Fibroblast of upper back skin (primary cell): Measurements from ENCODE around the gene CD163L1.
"Not testable (repeated sequence)": the region's sequence is repeated elsewhere in the genome, so short reads cannot be mapped to it uniquely, and the experiment has no call there.

ENCODE experiments used
- DNase-seq: peaks from one replicate; pipeline ENCODE4 v3.0.0-alpha.2; 2013

CD163L1 gene

GRCh38 chr12:7403466-7403865 lies 40.5 kb downstream of the CD163L1 start:
- DNase-seq = peak; percentile 2

GRCh38 chr12:7399089-7399488 lies 44.9 kb downstream of the CD163L1 start:
- no peak for DNase-seq

GRCh38 chr12:7396418-7396817 lies 47.5 kb downstream of the CD163L1 start:
- DNase-seq = no peak

GRCh38 chr12:7395950-7396349 lies 48.0 kb downstream of the CD163L1 start:
- no peak for DNase-seq

- DNase-seq = no peak
Observed at GRCh38 chr12:7387289-7387688, 56.7 kb downstream of the CD163L1 start.

- DNase-seq = no peak
Observed at GRCh38 chr12:7383157-7383556, 60.8 kb downstream of the CD163L1 start.

- DNase-seq = peak; percentile 81
Observed at GRCh38 chr12:7376196-7376595, 67.8 kb downstream of the CD163L1 start.

- DNase-seq = no peak
Observed at GRCh38 chr12:7375145-7375543, 68.8 kb downstream of the CD163L1 start.

GRCh38 chr12:7374423-7375144 lies 69.4 kb downstream of the CD163L1 start:
- DNase-seq = peak; percentile 43

GRCh38 chr12:7373226-7373625 lies 70.7 kb downstream of the CD163L1 start:
- no peak for DNase-seq

- peak; percentile 3 for DNase-seq
Observed at GRCh38 chr12:7369274-7369729, 74.7 kb downstream of the CD163L1 start.

- DNase-seq = no peak
Observed at GRCh38 chr12:7362734-7363133, 81.2 kb downstream of the CD163L1 start.

GRCh38 chr12:7361265-7361664 lies 82.7 kb downstream of the CD163L1 start:
- DNase-seq = no peak

- DNase-seq = peak; percentile 5
Observed at GRCh38 chr12:7354529-7354928, 89.4 kb downstream of the CD163L1 start.

- DNase-seq = no peak
Observed at GRCh38 chr12:7352661-7353060, 91.3 kb downstream of the CD163L1 start.

- DNase-seq = no peak
Observed at GRCh38 chr12:7351177-7351576, 92.8 kb downstream of the CD163L1 start.

GRCh38 chr12:7349418-7349817 lies 94.5 kb downstream of the CD163L1 start:
- no peak for DNase-seq

- no peak for DNase-seq
Observed at GRCh38 chr12:7346551-7347225, 97.3 kb downstream of the CD163L1 start.

- no peak for DNase-seq
Observed at GRCh38 chr12:7344833-7345606, 98.9 kb downstream of the CD163L1 start.

- DNase-seq = no peak
Observed at GRCh38 chr12:7339675-7340074, 104.3 kb downstream of the CD163L1 start.

GRCh38 chr12:7337790-7338189 lies 106.2 kb downstream of the CD163L1 start:
- not testable (repeated sequence) for DNase-seq

- no peak for DNase-seq
Observed at GRCh38 chr12:7327918-7328317, 116.0 kb downstream of the CD163L1 start.

GRCh38 chr12:7324176-7324575 lies 119.8 kb downstream of the CD163L1 start:
- no peak for DNase-seq

GRCh38 chr12:7322599-7322998 lies 121.4 kb downstream of the CD163L1 start:
- DNase-seq = no peak
